GM15510 (cell line): ENCODE data around the gene IMMP2L.

ENCODE experiments used
- POLR2A ChIP-seq: IDR thresholded peaks from 3 replicates; pipeline ENCODE4 v1.6.1; 2011; ENCODE audit warnings: borderline replicate concordance; ENCODE audit not compliant: insufficient read length; ENCODE audit errors: extremely low read depth

The IMMP2L gene

DNA sequence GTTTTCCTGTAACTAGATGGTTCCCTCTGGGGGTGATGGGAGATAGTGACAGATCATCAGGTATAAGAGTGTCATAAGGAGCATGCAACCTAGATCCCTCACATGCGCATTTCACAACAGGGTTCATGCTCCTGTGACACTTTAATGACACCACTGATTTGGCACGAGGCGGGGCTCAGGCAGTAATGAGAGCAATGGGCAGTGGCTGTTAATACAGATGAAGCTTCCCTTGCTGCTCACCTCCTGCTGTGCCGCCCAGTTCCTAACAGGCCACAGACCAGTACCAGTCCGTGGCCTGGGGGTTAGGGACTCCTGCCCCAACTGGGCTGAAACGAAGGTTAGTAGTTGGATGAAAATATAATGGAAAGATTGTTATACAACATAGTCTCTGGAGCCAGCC is 673.0 kb downstream of the IMMP2L start:
- TF ChIP-seq POLR2A = no peak

- no peak for TF ChIP-seq POLR2A
Observed at GRCh38 chr7:110888641-110889040, 673.7 kb downstream of the IMMP2L start.

DNA sequence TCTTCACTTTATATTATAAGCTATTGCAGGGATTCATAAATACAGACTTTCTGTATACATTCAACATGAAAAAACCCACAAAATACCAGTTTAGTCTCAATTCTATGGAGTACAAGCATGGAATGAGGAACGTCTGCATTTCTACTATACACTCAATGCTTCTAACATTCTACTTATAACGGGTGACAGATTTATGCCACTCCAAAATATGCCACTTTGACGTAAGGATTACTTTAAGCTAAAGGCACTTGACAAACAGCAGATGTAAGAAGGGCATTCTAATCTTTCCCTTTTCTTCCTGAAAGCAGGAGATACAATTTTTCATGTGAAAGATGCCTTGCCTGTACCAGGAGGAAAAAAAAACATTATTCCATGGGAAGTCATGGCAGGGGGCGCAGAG is 676.8 kb downstream of the IMMP2L start:
- TF ChIP-seq POLR2A = no peak

DNA sequence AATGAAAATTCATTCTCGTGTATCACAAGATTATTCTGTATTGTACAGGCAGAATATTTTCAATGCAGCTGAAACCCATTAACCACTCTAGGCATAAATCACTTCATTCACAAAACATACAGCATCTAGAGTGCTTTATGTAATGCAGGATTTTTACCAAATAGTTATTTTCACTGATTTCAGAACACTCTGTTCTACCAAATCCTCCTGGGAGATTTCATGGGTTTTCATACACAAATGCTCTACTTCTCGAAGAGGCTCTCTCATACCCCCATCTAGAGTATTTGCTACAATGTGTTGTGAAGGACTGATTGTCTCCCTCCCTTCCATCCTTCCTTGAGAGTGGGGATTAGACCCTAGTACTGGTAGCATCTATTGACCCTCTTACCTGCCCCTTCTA is 680.6 kb downstream of the IMMP2L start:
- TF ChIP-seq POLR2A = no peak

DNA sequence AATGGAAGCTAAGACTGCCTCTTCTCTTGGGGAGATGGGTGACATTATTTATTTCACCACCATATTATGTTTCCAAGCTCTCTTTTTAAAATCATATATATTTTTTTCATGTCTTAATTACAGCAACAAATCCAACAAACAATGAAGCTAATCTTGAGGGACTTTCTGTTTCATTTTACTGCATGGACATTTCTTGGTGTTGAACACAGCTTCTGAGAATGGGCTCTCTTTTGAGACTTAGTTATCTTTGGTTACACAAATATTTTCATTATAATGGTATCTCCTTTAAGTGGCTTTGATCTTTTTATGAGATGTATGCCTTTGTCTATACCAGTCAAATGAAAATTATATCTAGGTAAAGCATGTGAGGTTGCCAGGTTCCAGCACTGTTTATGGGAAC is 681.3 kb downstream of the IMMP2L start:
- no peak for TF ChIP-seq POLR2A

DNA sequence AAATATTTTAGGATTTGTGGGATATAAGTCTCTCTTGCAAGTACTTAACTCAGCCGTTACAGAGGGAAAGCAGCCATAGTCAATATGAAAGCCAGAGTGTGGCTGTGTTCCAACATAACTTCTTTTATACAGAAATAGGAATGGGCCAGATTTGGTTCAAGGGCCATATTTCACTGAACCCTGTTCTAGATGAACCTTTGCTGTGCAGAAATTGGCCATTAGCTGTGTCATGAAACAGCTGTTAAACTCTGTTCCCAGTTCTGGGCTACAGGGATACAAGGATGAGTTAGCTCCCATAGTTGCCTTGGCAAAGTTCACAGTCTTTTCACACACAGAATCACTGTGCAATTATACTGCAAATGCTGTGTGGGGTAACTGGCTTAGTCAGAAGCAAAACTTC is 685.3 kb downstream of the IMMP2L start:
- TF ChIP-seq POLR2A = no peak

DNA sequence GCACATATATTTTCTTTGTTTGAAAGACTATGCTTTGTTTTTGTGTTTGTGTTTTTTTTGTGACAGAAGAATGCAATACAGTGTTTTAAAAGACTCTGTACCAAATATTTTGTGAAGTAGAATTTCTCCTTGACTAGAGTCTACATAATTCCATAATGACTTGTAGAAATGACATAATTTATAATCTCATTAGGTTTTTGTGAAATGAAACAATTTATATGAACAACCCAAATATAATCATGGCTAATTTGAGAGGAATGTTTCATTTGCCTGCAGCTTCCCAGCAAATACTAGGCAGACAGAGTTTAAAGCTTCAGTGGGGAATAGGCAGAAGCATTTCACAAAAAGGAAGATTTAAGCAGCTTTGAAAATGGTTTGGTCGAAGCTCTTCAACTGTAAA is 686.9 kb downstream of the IMMP2L start:
- no peak for TF ChIP-seq POLR2A

DNA sequence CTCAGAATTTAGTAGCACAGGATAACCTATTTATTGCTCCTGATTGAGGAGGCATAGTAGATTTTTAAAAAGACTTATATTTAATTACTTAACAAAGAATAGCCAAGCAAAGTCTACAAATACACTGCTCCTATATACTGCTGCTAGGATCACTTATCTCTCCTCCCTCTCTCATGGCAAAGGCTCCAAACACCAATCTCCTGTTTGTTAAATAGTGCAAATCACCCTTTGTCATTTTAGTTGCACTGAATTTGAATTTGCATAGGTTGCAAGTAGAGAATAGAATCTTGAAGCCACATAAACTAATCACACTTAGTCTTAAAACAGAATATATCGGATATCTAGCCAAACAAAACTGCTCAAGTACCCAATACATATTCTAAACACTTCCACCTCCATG is 690.4 kb downstream of the IMMP2L start:
- TF ChIP-seq POLR2A = no peak

DNA sequence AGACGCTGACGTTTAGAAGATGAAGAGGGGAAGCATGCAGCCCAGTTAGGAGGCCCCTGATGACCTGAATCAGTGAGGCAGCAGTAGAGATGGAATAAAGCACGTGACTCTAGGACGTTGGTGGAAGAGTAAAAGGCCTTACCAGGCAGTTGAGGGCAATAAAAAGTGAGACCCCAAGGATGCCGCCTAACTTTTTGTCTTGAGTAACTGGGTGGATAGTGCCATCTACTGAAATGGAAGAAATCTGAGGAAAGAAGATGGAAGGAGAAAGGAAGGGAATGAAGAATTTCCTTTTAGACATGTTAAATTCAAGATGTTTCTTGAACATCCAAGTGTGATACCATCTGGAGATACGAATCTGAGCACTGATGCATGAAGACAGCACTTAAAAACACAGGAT is 691.4 kb downstream of the IMMP2L start:
- TF ChIP-seq POLR2A = no peak

GRCh38 chr7:110868458-110868857 is 693.8 kb downstream of the IMMP2L start:
- TF ChIP-seq POLR2A = no peak

DNA sequence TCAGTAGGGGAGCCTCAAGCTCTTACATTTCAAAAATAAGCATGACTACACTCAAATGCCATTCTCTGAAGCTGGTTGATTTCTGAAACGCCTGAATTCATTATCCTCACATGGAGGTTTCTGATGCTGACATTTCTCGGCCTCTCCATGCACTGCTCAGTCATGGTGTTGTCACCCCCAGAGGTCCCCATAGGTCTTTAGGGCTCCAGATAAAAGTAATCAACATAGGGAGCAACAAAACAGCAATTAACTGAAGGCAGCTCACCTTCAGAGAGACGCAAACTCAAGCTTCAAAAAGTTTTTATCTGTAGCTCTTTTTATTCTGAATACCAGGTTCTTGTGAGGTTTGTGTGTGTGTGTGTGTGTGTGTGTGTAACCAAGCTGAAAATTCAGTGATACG is 694.5 kb downstream of the IMMP2L start:
- no peak for TF ChIP-seq POLR2A

- no peak for TF ChIP-seq POLR2A
Observed at GRCh38 chr7:110863258-110863657, 699.0 kb downstream of the IMMP2L start.

GRCh38 chr7:110861163-110861562 is 701.1 kb downstream of the IMMP2L start:
- no peak for TF ChIP-seq POLR2A

GRCh38 chr7:110857106-110857505 is 705.2 kb downstream of the IMMP2L start:
- no peak for TF ChIP-seq POLR2A

- TF ChIP-seq POLR2A = no peak
Observed at GRCh38 chr7:110856704-110857103, 705.6 kb downstream of the IMMP2L start.

DNA sequence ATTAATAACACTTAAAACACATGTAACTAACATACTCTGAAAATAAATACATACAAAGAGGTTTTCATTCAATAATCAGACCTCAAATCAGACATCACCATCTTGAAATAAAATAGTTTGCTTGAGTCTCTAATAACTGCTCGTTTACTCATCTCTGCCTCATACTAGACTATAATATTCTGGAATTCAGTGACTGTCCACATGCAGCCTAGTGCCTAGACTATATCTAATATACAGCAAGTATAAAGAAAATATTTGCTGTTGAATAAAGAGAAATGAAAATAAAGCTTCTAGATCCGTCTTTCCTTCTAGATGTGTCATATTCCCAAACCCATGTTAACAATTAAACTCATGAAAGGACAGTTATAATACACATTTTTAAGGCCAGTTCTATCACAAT is 707.6 kb downstream of the IMMP2L start:
- TF ChIP-seq POLR2A = no peak

DNA sequence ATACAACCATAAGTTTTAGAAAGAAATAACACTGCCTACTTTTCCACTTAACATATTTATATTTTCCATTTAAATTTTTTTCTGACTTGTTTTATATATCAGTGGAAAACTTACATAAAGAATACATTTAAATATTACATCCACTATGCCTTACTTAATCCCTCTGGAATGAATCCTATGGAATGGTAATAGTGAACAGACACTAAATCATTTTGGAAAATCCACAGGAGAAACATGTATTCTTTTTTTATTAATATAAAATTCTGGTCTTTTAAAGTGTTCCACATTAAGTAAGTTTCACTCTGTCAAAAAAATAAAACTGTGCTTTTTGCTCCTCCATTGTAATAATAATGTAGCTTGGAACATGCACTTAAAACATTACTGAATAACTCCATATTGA is 708.1 kb downstream of the IMMP2L start:
- no peak for TF ChIP-seq POLR2A
